ES-I3 (cell line): Measurements from ENCODE around the gene ADGRF5.

ENCODE experiments used
- H3K36me3 ChIP-seq: 2 replicates; pipeline ENCODE4 v1.6.1; 2013; ENCODE audit warnings: mild to moderate bottlenecking, low read length, control low read depth, moderate library complexity; ENCODE audit not compliant: insufficient read depth
- H3K4me1 ChIP-seq: 2 replicates; pipeline ENCODE4 v1.6.1; 2013; ENCODE audit warnings: mild to moderate bottlenecking, control low read depth, low read length; ENCODE audit not compliant: insufficient read depth
- H3K9ac ChIP-seq: 2 replicates; pipeline ENCODE4 v1.6.1; 2013; ENCODE audit warnings: low read depth, mild to moderate bottlenecking, low read length, moderate library complexity
- H3K9me3 ChIP-seq: 2 replicates; pipeline ENCODE4 v1.6.1; 2013; ENCODE audit warnings: mild to moderate bottlenecking, low read length, moderate library complexity; ENCODE audit not compliant: control insufficient read depth, insufficient read depth

ADGRF5 gene

DNA sequence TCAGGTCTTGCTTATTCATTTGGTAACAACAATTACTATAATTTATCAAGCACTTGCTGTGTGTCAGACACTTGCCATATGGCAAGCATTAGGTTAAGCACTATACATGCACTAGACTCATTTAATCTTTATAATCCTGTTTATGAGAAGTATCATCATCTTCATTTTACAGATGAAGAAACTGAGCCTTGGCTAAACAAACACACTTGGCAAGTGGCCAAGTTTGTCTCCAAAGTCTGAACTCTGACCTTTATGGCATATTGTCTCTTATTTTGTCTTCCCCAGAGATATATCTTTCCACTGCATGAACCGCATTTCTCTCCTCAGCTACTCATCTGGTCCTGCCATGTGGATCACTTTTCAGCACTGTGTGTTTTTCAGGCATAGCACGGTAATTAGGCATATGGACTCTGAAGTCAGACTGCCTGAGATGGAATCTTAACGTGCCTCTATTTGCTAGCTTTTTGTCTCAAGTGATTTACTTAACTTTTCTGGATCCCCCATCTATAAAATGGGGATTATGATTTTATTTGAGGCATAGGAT lies 4.7 kb downstream of the ADGRF5 start:
- Histone ChIP-seq H3K4me1 (no peaks in the 10 kb centered on the region), H3K36me3 (no peaks in the 10 kb centered on the region), H3K9me3 (no peaks in the 10 kb centered on the region), H3K9ac (no peak overlapping the region)

DNA sequence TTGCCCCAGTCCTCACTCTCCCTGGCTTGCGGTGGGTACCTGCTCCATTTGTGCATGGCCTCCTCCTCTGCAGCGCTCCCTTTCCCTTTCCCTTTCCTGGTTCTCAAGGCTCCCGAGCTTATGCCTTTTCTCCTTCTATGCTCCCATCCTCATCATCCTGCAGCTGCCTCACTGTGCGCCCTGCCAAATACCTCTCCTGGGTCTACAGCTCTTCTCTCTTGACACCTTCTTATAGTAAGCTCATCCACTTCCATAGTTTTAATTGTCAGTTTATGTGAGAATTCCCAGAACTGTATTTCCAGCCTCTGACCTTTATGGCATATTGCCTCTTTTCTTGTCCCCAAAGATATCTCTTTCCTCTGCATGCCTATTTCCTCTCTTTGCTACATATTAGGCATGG lies 5.9 kb downstream of the ADGRF5 start:
- no peaks in the 10 kb centered on the region for H3K4me1 ChIP-seq
- no peaks in the 10 kb centered on the region for H3K9me3 ChIP-seq
- no peak overlapping the region for H3K9ac ChIP-seq
- H3K36me3 ChIP-seq: no peaks in the 10 kb centered on the region

DNA sequence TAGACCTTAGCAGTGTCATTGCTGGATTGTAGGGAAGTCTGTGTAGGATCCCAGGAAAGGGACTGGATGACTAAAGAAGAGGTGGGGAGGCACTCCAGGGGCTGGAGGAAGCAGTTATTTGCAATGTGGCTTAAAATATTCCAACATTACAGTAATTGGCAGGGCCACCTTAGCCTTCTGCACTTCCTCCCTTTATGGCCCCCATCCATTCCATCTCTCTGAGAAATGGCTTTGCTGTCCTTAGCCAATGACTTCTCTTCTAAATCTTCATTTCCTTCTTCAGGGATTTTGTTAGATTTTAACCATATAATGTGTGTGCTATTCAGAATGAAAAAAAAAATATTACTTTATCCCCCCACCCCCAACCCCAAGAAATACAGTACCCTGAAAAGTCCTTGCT lies 6.4 kb downstream of the ADGRF5 start:
- Histone ChIP-seq H3K9me3 (no peaks in the 10 kb centered on the region), H3K4me1 (no peaks in the 10 kb centered on the region), H3K36me3 (no peaks in the 10 kb centered on the region), H3K9ac (no peak overlapping the region)

DNA sequence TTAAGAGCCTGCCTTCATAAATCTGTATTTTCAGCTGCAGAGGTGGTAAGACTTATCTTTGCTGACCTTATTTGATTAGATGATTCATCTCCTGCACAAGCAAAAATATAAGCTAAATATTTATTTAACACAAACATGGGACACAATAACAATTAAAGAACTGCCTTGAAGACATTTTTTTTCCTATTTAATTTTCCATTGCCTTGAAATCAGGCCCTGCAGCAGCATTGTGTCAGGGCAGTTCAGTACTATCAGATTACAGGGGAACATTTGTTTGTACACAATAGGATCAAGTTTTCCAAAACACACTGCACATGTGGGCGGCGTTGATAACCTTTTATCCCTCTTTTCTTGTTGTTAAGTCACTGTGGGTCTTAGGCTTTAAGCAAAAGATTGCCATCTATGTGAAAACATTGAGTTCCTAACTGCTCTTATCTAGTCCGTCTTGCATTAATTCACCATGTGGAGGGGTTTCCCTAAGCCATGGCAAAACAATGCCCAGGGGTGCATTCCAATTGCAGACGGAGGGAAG lies 7.4 kb downstream of the ADGRF5 start:
- no peaks in the 10 kb centered on the region for H3K9me3 ChIP-seq
- H3K9ac ChIP-seq: no peak overlapping the region
- no peaks in the 10 kb centered on the region for H3K36me3 ChIP-seq
- H3K4me1 ChIP-seq: peaks cover 5% of the 10 kb centered on the region

- H3K36me3 ChIP-seq: no peaks in the 10 kb centered on the region
- no peak overlapping the region for H3K9ac ChIP-seq
- no peaks in the 10 kb centered on the region for H3K9me3 ChIP-seq
- H3K4me1 ChIP-seq: peaks cover 8% of the 10 kb centered on the region
Observed at GRCh38 chr6:46909371-46909770, 12.4 kb downstream of the ADGRF5 start.

DNA sequence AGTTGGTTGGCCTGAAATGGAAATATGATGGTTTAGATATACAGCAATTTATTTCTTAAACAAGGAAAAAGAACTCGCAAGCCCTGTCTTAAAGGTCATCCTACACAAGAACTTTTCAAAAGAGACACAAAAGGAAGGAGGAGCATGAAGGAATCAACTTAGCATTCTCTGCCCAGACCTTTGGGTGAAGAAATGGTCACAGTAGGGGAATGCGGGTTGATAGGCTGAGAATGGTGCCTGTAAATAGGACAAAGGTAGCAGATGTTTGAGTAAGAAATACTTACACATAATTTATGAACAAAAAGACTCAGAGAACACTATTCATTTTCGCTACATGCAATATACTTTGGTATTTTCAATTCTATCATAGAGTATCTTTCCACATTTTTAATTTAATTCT lies 15.0 kb downstream of the ADGRF5 start:
- H3K9me3 ChIP-seq: no peaks in the 10 kb centered on the region
- no peak overlapping the region for H3K9ac ChIP-seq
- H3K36me3 ChIP-seq: no peaks in the 10 kb centered on the region
- peaks cover 8% of the 10 kb centered on the region for H3K4me1 ChIP-seq

DNA sequence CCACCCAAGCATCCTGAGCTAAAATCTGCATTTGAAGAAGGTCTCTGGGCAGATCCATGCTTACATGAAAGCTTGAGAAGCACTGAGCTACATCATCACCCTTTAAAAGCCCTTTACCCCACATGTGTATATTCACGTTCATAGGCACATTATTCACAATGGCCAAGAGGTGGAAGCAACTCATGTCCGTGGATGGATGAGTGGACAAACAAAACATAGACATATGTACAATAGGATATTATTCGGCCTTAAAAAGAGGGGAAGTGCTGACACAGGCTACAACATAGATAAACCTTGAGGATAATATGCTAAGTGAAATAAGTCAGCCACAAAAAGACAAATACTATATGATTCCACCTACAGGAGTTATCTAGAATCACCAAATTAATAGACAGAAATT lies 17.6 kb downstream of the ADGRF5 start:
- Histone ChIP-seq H3K4me1 (peaks cover 5% of the 10 kb centered on the region; the same call in 1 of the 2 replicates), H3K36me3 (no peaks in the 10 kb centered on the region), H3K9ac (no peak overlapping the region), H3K9me3 (no peaks in the 10 kb centered on the region; the same call in 1 of the 2 replicates)

GRCh38 chr6:46903175-46903574 lies 18.6 kb downstream of the ADGRF5 start:
- Histone ChIP-seq H3K4me1 (0 out of 2 replicates have a peak, but pooled peaks cover 4% of the 10 kb centered on the region), H3K9ac (no peak overlapping the region), H3K9me3 (no peaks in the 10 kb centered on the region; the same call in 1 of the 2 replicates), H3K36me3 (no peaks in the 10 kb centered on the region)

GRCh38 chr6:46901882-46902314 lies 19.8 kb downstream of the ADGRF5 start:
- Histone ChIP-seq H3K9ac (no peak overlapping the region), H3K36me3 (no peaks in the 10 kb centered on the region), H3K4me1 (0 out of 2 replicates have a peak, but pooled peaks cover 4% of the 10 kb centered on the region), H3K9me3 (no peaks in the 10 kb centered on the region; the same call in 1 of the 2 replicates)

DNA sequence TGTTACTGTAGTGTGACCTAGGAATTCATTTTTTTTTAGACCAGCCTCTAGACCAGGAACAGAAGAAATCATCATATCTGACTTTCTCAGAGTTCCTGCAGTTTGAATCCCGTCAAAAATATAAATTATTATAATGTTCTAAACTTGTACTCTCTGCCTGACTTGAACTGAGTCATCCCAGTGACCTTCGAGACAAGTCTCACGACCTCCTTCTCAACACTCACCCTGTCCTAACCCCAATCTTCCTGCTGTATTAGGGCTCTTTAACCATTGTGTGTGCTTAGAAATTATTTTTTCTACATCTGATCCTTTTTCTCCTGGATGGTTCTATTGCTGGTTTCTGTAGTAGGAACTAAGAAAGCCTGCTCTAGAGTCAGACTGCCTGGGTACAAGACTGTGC lies 21.5 kb downstream of the ADGRF5 start:
- Histone ChIP-seq H3K9ac (no peak overlapping the region), H3K9me3 (no peaks in the 10 kb centered on the region; the same call in 1 of the 2 replicates), H3K4me1 (0 out of 2 replicates have a peak, but pooled peaks cover 4% of the 10 kb centered on the region), H3K36me3 (no peaks in the 10 kb centered on the region)

DNA sequence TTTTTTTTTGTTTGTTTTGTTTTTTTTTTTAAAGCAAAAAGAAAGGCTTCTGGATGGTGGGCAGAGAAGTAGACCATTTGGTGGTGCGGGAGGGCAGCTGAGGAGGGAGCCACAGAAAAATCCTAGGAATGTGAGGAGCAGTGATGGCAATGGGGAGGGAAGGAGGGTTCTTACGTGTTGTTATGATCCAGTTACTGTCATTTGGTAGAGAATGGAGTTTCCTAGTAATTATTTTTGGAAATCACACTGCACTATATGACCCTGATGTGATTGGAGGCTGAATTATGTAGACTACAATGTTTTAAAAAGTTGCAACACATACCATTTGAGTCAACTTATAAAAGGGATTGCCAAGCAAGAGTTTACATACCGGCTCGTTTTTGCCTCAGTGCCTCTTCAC lies 22.1 kb downstream of the ADGRF5 start:
- 0 out of 2 replicates have a peak, but pooled peaks cover 4% of the 10 kb centered on the region for H3K4me1 ChIP-seq

DNA sequence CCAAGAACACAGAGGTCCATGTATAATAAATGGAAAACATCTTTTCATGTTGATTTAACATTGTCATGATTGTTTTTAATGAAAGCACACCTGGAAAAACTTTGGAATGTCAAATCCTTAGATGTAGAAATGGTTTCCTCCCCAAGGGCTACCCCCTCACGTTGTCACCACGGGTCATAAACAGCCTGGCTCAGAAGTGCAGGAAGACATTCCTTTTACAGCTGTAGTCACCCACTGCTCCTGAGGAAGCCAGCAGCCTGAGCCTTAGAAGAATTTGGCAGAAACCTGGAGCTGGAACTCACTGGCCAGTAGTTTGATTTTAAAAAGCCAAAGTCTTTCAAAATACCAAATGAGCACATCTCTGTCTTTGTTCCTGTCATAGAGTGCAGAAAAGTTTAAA lies 23.7 kb downstream of the ADGRF5 start:
- 0 out of 2 replicates have a peak, but pooled peaks cover 4% of the 10 kb centered on the region for H3K4me1 ChIP-seq
- H3K9ac ChIP-seq: no peak overlapping the region
- H3K9me3 ChIP-seq: no peaks in the 10 kb centered on the region; the same call in 1 of the 2 replicates
- H3K36me3 ChIP-seq: no peaks in the 10 kb centered on the region

More for the DNA sequence above, 22.1 kb downstream of the ADGRF5 start:
- no peak overlapping the region for H3K9ac ChIP-seq
- H3K36me3 ChIP-seq: no peaks in the 10 kb centered on the region
- no peaks in the 10 kb centered on the region; the same call in 1 of the 2 replicates for H3K9me3 ChIP-seq

- Histone ChIP-seq H3K9me3 (no peaks in the 10 kb centered on the region; the same call in 1 of the 2 replicates), H3K9ac (no peak overlapping the region), H3K4me1 (0 out of 2 replicates have a peak, but pooled peaks cover 4% of the 10 kb centered on the region), H3K36me3 (no peaks in the 10 kb centered on the region)
Observed at GRCh38 chr6:46896871-46897270, 24.9 kb downstream of the ADGRF5 start.

- no peaks in the 10 kb centered on the region for H3K36me3 ChIP-seq
- no peaks in the 10 kb centered on the region; the same call in 1 of the 2 replicates for H3K9me3 ChIP-seq
- H3K4me1 ChIP-seq: 0 out of 2 replicates have a peak, but pooled peaks cover 4% of the 10 kb centered on the region
- no peak overlapping the region for H3K9ac ChIP-seq
Observed at GRCh38 chr6:46895930-46896329, 25.8 kb downstream of the ADGRF5 start.

GRCh38 chr6:46894433-46894832 lies 27.3 kb downstream of the ADGRF5 start:
- no peaks in the 10 kb centered on the region; the same call in 1 of the 2 replicates for H3K9me3 ChIP-seq
- no peak overlapping the region for H3K9ac ChIP-seq
- no peaks in the 10 kb centered on the region for H3K36me3 ChIP-seq
- no peaks in the 10 kb centered on the region for H3K4me1 ChIP-seq
